ENCODE results near the gene PLLP. TPM values are rescaled to one million over a fixed set of nuclear protein-coding genes. Genes with fewer than 3 reads are reported as not detected.

The PLLP gene
- polyA plus RNA-seq, 1 experiment: 0.02 TPM

DNA sequence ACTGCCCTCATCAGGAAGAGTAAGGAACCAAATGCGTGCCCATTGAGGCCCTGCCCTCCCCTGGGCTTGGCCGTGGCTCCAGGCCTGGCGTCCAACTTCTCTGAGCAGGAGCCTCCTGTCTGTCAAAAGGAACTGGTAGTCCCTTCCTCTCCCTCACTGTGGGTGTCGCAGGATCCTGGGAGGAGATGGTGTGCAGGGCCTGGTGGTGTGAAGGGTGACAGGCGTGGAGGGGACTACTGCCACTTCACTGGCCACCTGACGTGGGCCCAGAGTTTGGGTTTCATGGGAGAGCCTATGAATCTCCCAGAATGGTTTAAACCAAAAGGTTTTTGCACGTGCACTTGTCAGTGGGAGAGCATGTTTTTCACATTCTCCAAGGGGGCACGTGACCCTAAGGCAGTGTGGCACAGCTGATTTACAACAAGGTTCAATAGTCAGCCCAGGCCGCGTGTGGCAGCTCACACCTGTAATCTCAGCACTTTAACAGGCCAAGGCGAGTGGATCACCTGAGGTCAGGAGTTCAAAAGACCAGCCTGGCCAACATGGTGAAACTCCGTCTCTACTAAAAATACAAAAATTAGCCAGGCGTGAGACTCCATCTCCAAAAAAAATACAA lies 26.9 kb downstream of the PLLP start:
- Histone ChIP-seq H3K27me3 (ENCODE audit: control insufficient read depth, insufficient read depth, low read length) (no peaks in the 10 kb centered on the region), H3K36me3 (ENCODE audit: control insufficient read depth, insufficient read depth, low read length) (peaks cover 2% of the 10 kb centered on the region; the same call in 1 of the 2 replicates), H3K4me3 (ENCODE audit: low read depth, low read length) (no peak overlapping the region)
- TF ChIP-seq, protein P1, sequence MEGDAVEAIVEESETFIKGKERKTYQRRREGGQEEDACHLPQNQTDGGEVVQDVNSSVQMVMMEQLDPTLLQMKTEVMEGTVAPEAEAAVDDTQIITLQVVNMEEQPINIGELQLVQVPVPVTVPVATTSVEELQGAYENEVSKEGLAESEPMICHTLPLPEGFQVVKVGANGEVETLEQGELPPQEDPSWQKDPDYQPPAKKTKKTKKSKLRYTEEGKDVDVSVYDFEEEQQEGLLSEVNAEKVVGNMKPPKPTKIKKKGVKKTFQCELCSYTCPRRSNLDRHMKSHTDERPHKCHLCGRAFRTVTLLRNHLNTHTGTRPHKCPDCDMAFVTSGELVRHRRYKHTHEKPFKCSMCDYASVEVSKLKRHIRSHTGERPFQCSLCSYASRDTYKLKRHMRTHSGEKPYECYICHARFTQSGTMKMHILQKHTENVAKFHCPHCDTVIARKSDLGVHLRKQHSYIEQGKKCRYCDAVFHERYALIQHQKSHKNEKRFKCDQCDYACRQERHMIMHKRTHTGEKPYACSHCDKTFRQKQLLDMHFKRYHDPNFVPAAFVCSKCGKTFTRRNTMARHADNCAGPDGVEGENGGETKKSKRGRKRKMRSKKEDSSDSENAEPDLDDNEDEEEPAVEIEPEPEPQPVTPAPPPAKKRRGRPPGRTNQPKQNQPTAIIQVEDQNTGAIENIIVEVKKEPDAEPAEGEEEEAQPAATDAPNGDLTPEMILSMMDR (IDR thresholded peaks at IDR 0.05; ENCODE audit: insufficient read depth, low read depth, low read length): no peak
- CTCF ChIA-PET: no interaction called here
- POLR2A ChIA-PET: no interaction called here
- no peak for DNase-seq (ENCODE audit: low read depth)

DNA sequence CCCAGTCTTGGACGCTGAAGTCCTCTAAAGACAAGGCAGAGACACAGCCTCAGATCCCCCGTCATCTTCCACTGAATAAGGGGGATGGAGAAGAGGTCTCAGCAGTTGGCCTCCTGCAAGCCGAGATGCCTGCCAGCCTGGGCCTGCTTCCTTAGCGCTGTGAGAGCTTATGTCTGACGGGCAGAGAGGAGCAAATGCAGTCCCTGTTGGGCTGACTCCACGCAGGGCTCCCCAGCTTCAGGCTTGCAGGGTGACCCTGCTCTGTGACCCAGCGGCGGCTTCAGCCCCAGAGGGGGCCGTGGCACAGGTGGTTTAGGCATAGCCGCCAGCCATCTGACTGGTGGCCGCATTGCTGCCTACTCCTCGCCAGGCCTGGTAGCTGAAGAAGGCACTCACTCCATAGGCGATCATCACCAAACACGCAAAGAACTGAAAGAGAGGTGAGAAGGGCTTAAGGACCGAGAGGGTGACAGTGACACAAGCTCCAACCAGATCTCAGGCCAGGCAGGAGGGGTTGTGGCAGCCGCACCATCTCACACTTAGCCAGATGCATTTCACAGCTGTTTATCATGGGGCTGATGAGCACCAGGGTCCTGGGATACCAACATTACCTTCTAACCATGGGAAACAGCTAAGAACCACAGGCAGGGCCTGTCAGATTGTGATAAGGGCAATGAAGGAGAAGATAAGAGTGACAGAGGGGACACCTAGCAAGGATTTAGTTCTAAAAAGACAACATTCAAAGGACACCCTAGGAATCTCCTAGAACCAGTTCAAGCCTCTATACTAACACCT lies 27.7 kb downstream of the PLLP start:
- DNase-seq (ENCODE audit: low read depth): no peak
- TF ChIP-seq, protein P1 (IDR thresholded peaks at IDR 0.05; ENCODE audit: insufficient read depth, low read depth, low read length): no peak
- ChIA-PET CTCF (no interaction called here), POLR2A (no interaction called here)
- no peak overlapping the region for H3K4me3 ChIP-seq (ENCODE audit: low read depth, low read length)
- no peaks in the 10 kb centered on the region for H3K27me3 ChIP-seq (ENCODE audit: control insufficient read depth, insufficient read depth, low read length)
- peaks cover 8% of the 10 kb centered on the region for H3K36me3 ChIP-seq (ENCODE audit: control insufficient read depth, insufficient read depth, low read length)

DNA sequence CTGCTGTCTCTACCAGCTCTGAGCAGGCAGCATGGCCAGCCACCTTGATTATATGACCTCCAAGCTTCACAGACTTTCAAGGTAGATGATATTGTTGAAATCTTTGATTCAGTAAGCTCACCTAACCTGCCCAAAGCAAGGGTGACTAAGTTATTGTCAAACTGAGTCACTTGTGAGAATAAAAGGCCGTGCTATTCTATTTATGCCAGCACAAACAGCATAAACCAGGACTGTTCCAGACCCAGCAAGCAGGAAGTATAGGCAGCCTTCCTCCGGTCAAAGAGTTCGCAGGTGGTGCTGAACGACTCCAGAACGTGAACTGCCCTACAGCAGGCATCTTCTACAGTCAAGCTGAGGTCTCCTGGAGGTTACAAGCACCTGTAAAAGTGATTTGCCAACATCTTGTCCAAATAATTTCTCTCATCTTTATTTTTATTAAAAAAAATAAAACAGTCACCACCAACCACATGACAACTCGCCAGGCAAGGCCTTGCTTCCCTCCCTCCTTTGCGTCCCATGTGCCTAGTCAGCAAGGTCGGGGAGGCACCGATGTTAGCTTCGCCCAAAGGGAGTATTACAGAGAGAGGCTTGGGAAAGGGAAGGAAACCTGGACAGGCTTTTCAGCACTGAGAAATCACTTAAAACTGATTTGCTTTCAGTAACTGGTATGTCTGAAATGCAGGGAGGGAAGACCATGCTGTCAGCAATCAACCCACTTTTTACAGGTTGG lies 28.6 kb downstream of the PLLP start:
- ChIA-PET CTCF (interaction anchor here (1.0 kb wide), 1 partner anchor 172 kb away, joined by 3 read pairs; no protein-coding TSS in a partner anchor), POLR2A (no interaction called here)
- no peaks in the 10 kb centered on the region for H3K27me3 ChIP-seq (ENCODE audit: control insufficient read depth, insufficient read depth, low read length)
- TF ChIP-seq, protein P1 (IDR thresholded peaks at IDR 0.05; ENCODE audit: insufficient read depth, low read depth, low read length): no peak
- DNase-seq (ENCODE audit: low read depth): no peak
- no peak overlapping the region for H3K4me3 ChIP-seq (ENCODE audit: low read depth, low read length)
- peaks cover 15% of the 10 kb centered on the region for H3K36me3 ChIP-seq (ENCODE audit: control insufficient read depth, insufficient read depth, low read length)

DNA sequence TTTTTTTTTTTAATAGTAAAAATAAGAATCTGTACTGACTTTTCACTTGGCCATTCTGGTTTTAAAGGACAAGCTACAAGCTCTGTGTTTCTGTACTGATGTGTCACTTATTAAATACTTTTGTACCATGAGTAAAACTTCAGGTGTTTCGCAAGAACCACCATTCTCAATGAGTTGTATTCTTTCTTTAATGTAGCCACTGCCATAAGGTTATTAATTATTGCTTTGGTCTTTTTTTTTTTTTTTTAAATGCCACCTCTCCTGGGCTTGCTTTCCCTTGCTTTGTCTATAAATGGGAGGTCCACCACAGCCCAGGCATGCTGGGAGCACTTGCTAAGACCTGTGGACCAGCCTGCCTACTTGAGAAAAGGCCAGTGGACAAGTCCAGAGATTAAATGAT lies 31.0 kb downstream of the PLLP start:
- ChIA-PET CTCF (no interaction called here), POLR2A (no interaction called here)
- no peak for DNase-seq (ENCODE audit: low read depth)
- Histone ChIP-seq H3K27me3 (ENCODE audit: control insufficient read depth, insufficient read depth, low read length) (no peaks in the 10 kb centered on the region), H3K4me3 (ENCODE audit: low read depth, low read length) (no peak overlapping the region), H3K36me3 (ENCODE audit: control insufficient read depth, insufficient read depth, low read length) (peaks cover 26% of the 10 kb centered on the region)
- TF ChIP-seq, protein P1 (IDR thresholded peaks at IDR 0.05; ENCODE audit: insufficient read depth, low read depth, low read length): no peak

DNA sequence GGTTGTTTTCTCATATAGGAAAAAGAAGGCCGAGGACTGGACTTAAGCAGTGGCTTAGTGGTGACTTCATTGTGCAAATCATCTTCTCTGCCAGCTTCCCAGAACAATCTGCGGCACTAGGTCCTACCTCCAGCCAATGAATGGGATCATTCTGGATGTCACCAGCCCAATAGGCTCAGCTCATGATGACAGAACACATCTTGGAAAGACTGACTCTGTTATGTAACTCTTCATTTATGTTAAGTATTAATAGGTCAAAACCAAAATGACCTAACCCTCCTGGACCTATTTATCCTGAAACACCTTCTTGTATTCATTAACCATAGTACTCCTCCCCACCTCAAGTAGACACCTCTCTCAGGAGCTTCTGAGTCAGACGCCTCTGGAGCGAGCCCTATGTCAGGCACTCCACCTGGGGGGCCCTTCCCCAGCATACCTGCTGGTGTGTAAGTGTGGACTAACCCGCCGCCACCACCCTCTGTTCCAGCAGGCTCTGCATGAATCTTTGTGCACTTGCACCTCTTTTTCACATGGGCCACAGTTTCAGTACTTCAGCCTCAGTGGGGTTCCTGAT lies 32.2 kb downstream of the PLLP start:
- CTCF ChIA-PET: no interaction called here
- TF ChIP-seq, protein P1 (IDR thresholded peaks at IDR 0.05; ENCODE audit: insufficient read depth, low read depth, low read length): no peak
- POLR2A ChIA-PET: no interaction called here
- DNase-seq (ENCODE audit: low read depth): no peak
- H3K36me3 ChIP-seq (ENCODE audit: control insufficient read depth, insufficient read depth, low read length): peaks cover 26% of the 10 kb centered on the region
- no peaks in the 10 kb centered on the region for H3K27me3 ChIP-seq (ENCODE audit: control insufficient read depth, insufficient read depth, low read length)
- H3K4me3 ChIP-seq (ENCODE audit: low read depth, low read length): no peak overlapping the region

Measured in BJ (cell line).